Activated T-cell treated with anti-CD3 and anti-CD28 coated beads, Interleukin-2, amount 50 U/mL, for 24 hours (primary cell): Measurements from ENCODE around the gene B3GNT4.
"Not testable (repeated sequence)": the region's sequence is repeated elsewhere in the genome, so short reads cannot be mapped to it uniquely, and the experiment has no call there.

ENCODE experiments used
- DNase-seq: peaks from one replicate; pipeline ENCODE4 v3.0.0-alpha.2; 2020
- H3K27ac Mint-ChIP-seq: 2 replicates; pipeline ENCODE4 v1.8.0; 2020; ENCODE audit warnings: mild to moderate bottlenecking, mixed read lengths
- H3K27me3 Mint-ChIP-seq: 2 replicates; pipeline ENCODE4 v1.8.0; 2020; ENCODE audit warnings: mixed read lengths
- H3K36me3 Mint-ChIP-seq: 2 replicates; pipeline ENCODE4 v1.8.0; 2020; ENCODE audit warnings: low read depth, mixed read lengths
- H3K4me1 Mint-ChIP-seq: 2 replicates; pipeline ENCODE4 v1.8.0; 2020; ENCODE audit warnings: low read depth, mixed read lengths
- H3K4me3 Mint-ChIP-seq: 2 replicates; pipeline ENCODE4 v1.8.0; 2020; ENCODE audit warnings: mild to moderate bottlenecking, moderate library complexity, mixed read lengths
- H3K9me3 Mint-ChIP-seq: 2 replicates; pipeline ENCODE4 v1.8.0; 2020; ENCODE audit warnings: mixed read lengths

B3GNT4 gene

GRCh38 chr12:122199484-122200355 lies 3.8 kb upstream of the B3GNT4 start:
- H3K4me1 Mint-ChIP-seq: peaks cover 20% of the 10 kb centered on the region
- no peak overlapping the region for H3K27ac Mint-ChIP-seq
- H3K9me3 Mint-ChIP-seq: peaks cover 7% of the 10 kb centered on the region
- DNase-seq: no peak
- no peak overlapping the region for H3K4me3 Mint-ChIP-seq
- peaks cover 36% of the 10 kb centered on the region for H3K27me3 Mint-ChIP-seq
- no peaks in the 10 kb centered on the region for H3K36me3 Mint-ChIP-seq

DNA sequence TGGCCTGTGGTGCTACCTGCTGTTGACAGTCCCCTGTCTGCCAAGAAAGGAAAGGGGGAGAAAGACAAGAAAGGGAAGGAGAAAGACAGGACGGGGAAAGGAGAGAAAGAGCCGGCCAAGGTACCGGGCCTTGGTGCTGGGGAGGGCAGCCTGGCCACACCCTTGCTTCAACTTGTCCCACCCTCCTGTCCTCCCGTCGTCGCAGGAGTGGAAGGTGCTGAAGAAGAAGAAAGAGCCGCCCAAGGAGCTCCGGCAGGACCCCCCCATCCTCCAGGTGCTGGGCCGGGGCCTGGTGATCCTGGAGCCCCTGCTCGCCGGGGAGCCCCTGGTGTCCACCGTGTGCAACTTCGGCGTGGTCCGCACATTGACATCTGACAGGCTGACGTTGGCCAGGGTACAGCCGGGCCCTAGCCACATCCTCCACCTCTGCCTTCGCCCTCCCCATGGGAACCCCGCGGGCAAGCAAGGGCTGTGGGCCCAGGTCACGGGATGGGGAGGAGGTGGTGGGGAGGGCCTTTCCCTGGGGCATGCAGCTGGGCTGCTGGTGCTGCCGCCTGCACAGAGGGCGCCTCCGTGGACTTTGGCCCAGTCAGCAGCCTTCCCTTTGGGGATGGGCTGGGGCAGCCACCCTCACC lies 2.9 kb upstream of the B3GNT4 start:
- Mint-ChIP-seq H3K36me3 (no peaks in the 10 kb centered on the region), H3K9me3 (peaks cover 1% of the 10 kb centered on the region), H3K4me1 (peaks cover 23% of the 10 kb centered on the region), H3K4me3 (no peak overlapping the region), H3K27me3 (peaks cover 41% of the 10 kb centered on the region), H3K27ac (no peak overlapping the region)
- no peak for DNase-seq

DNA sequence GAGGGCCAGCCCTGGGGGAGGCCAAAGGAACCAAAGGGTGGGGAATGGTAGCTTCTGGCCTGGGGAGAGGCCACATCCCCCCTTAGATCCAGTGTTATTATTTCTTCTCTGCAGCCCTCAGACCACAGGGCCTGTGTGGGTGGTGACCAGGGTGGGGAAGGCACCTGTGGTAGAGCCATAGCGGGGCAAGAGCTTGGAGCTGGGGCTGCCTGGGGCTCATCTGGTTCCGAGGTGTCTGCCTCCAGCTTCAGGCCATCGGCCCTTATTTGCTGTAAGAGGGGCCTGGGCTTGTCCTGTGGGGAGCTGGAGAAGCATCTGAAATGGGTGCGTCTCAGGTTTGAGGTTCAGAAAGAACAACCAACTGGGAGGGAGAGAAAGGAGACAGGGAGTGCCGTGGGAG lies 2.1 kb upstream of the B3GNT4 start:
- no peak overlapping the region for H3K4me3 Mint-ChIP-seq
- peaks cover 23% of the 10 kb centered on the region for H3K4me1 Mint-ChIP-seq
- no peaks in the 10 kb centered on the region for H3K9me3 Mint-ChIP-seq
- no peak overlapping the region for H3K27ac Mint-ChIP-seq
- no peak for DNase-seq
- peaks cover under 1% of the 10 kb centered on the region for H3K36me3 Mint-ChIP-seq
- H3K27me3 Mint-ChIP-seq: peaks cover 41% of the 10 kb centered on the region

DNA sequence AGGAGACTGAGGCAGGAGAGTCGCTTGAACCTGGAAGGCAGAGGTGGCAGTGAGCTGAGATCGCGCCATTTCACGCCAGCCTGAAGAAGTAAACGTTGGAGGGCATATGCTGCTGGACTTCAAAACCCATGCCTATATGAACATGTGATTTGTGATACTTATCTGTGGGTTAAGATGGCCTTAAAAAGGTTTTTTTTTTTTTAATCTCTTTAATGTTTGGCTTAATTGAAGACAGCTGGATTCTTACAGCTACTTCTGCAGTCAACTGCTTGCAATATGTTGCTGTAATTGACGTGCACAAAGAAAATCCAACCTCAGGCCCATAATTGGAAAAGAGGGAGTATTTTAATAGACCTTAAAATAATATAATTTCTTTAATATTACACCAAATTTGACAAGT lies 1.5 kb upstream of the B3GNT4 start:
- peaks cover 41% of the 10 kb centered on the region for H3K27me3 Mint-ChIP-seq
- H3K9me3 Mint-ChIP-seq: no peaks in the 10 kb centered on the region
- H3K4me1 Mint-ChIP-seq: peaks cover 23% of the 10 kb centered on the region
- no peak for DNase-seq
- no peak overlapping the region for H3K4me3 Mint-ChIP-seq
- no peak overlapping the region for H3K27ac Mint-ChIP-seq
- peaks cover 7% of the 10 kb centered on the region for H3K36me3 Mint-ChIP-seq

- peak overlapping the region; percentile 77 for H3K4me3 Mint-ChIP-seq
- peaks cover 18% of the 10 kb centered on the region for H3K4me1 Mint-ChIP-seq
- H3K9me3 Mint-ChIP-seq, DNase-seq, H3K27ac Mint-ChIP-seq: not testable (repeated sequence)
- peaks cover 35% of the 10 kb centered on the region for H3K27me3 Mint-ChIP-seq
- H3K36me3 Mint-ChIP-seq: peaks cover 15% of the 10 kb centered on the region
These were observed 698 bp upstream of the B3GNT4 start for GRCh38 chr12:122202811-122203210.

DNA sequence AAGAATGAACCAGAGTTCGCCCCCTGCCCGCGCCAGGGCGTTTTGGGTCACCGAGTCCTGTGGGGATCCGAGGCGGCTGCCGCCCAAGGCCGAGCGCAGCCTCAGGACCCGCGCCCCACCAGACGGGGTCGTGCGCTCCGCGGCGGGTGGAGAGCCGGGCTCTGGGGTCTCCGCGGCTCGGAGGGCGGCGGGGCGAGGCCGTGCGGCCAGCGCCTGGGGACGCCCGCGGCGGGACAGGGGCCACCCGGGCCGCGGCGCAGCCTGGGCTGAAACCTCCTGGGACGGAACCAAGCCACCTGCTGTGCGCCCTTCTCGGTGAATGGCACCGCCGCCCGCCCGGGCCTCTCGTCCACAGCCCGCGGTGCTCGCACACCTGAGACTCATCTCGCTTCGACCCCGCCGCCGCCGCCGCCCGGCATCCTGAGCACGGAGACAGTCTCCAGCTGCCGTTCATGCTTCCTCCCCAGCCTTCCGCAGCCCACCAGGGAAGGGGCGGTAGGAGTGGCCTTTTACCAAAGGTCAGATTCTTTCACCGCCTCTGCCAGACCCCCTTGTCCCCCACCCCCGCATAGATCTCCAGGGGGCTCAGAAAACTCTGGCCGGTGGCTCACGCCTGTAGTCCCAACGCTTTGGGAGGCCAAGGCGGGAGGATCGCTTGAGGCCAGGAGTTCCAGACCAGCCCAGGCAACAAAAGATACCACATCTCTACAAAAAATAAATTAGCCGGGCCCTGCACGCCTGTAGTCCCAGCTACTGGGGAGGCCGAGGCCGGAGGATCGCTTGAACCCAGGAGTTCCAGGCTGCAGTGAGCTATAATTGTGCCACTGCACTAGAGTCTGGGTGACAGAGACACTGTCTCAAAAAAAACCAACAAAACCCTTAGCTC lies 901 bp downstream of the B3GNT4 start:
- no peak overlapping the region for H3K27ac Mint-ChIP-seq
- H3K36me3 Mint-ChIP-seq: peaks cover 28% of the 10 kb centered on the region
- peak; percentile 54 for DNase-seq
- peak overlapping the region; percentile 42 for H3K4me3 Mint-ChIP-seq
- no peaks in the 10 kb centered on the region for H3K9me3 Mint-ChIP-seq
- peaks cover 30% of the 10 kb centered on the region for H3K27me3 Mint-ChIP-seq
- peaks cover 14% of the 10 kb centered on the region for H3K4me1 Mint-ChIP-seq

- Mint-ChIP-seq H3K4me3 (peak overlapping the region; percentile 35), H3K27me3 (peaks cover 22% of the 10 kb centered on the region), H3K36me3 (peaks cover 37% of the 10 kb centered on the region), H3K27ac (no peak overlapping the region), H3K9me3 (no peaks in the 10 kb centered on the region), H3K4me1 (peaks cover 14% of the 10 kb centered on the region)
- no peak for DNase-seq
These were observed 1.8 kb downstream of the B3GNT4 start for GRCh38 chr12:122205053-122205925.

- Mint-ChIP-seq H3K4me1 (peaks cover 14% of the 10 kb centered on the region), H3K9me3 (no peaks in the 10 kb centered on the region), H3K36me3 (peaks cover 44% of the 10 kb centered on the region), H3K4me3 (no peak overlapping the region), H3K27me3 (peaks cover 21% of the 10 kb centered on the region), H3K27ac (no peak overlapping the region)
- DNase-seq: no peak
These were observed 2.8 kb downstream of the B3GNT4 start for GRCh38 chr12:122206111-122206881.

DNA sequence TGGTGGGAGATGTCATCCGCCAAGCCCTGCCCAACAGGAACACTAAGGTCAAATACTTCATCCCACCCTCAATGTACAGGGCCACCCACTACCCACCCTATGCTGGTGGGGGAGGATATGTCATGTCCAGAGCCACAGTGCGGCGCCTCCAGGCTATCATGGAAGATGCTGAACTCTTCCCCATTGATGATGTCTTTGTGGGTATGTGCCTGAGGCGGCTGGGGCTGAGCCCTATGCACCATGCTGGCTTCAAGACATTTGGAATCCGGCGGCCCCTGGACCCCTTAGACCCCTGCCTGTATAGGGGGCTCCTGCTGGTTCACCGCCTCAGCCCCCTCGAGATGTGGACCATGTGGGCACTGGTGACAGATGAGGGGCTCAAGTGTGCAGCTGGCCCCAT lies 3.5 kb downstream of the B3GNT4 start:
- Mint-ChIP-seq H3K36me3 (peaks cover 50% of the 10 kb centered on the region), H3K4me1 (peaks cover 14% of the 10 kb centered on the region), H3K27me3 (peaks cover 17% of the 10 kb centered on the region), H3K27ac (no peak overlapping the region), H3K4me3 (no peak overlapping the region), H3K9me3 (no peaks in the 10 kb centered on the region)
- no peak for DNase-seq

DNA sequence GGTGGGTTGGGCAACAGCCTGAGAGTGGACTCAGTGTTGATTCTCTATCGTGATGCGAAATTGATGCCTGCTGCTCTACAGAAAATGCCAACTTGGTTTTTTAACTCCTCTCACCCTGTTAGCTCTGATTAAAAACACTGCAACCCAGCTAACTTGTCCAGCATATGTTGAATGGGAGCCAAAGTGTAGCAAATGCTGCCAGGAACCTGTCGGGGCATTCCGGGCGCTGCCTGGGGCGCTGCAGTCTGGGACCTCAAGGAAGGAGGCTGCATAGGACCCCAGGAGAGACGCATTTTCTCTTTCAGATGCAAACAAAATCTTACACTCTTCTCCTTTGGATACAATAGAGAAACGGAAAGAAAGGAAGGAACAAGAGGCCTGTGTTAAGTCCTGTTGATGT lies 3.9 kb downstream of the B3GNT4 start:
- Mint-ChIP-seq H3K36me3 (peaks cover 54% of the 10 kb centered on the region), H3K4me3 (no peak overlapping the region), H3K9me3 (no peaks in the 10 kb centered on the region), H3K27me3 (peaks cover 17% of the 10 kb centered on the region), H3K4me1 (peaks cover 14% of the 10 kb centered on the region), H3K27ac (no peak overlapping the region)
- DNase-seq: no peak

GRCh38 chr12:122208073-122208820 lies 4.7 kb downstream of the B3GNT4 start:
- Mint-ChIP-seq H3K9me3 (no peaks in the 10 kb centered on the region), H3K36me3 (peaks cover 62% of the 10 kb centered on the region), H3K4me1 (peaks cover 7% of the 10 kb centered on the region), H3K27ac (peak overlapping the region; percentile 54), H3K4me3 (no peak overlapping the region), H3K27me3 (peaks cover 10% of the 10 kb centered on the region)
- no peak for DNase-seq

DNA sequence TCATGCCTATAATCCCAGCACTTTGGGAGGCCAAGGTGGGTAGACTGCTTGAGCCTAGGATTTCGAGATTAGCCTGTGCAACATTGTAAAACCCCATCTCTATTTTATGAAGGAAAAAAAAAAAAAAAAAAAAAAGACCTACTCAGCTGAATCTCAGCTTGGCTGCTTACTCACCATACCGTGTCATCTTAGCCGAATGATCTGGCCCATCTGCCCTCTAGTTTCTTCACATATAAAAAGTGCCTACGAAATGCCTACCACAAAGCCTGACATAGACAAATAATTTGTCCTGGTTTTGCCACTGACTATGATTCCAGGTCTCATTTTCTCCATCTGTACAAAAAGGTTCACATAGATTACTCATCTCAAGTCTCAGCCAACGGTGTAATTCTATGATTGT lies 12.3 kb downstream of the B3GNT4 start:
- H3K36me3 Mint-ChIP-seq: peaks cover 87% of the 10 kb centered on the region
- no peaks in the 10 kb centered on the region for H3K27me3 Mint-ChIP-seq
- H3K27ac Mint-ChIP-seq: no peak overlapping the region
- peaks cover 8% of the 10 kb centered on the region for H3K4me1 Mint-ChIP-seq
- no peaks in the 10 kb centered on the region for H3K9me3 Mint-ChIP-seq
- DNase-seq: no peak
- no peak overlapping the region for H3K4me3 Mint-ChIP-seq

- H3K4me1 Mint-ChIP-seq: peaks cover 13% of the 10 kb centered on the region
- DNase-seq: no peak
- H3K27ac Mint-ChIP-seq: peak overlapping the region; percentile 46
- H3K36me3 Mint-ChIP-seq: peaks cover 88% of the 10 kb centered on the region
- H3K9me3 Mint-ChIP-seq: no peaks in the 10 kb centered on the region
- H3K4me3 Mint-ChIP-seq: no peak overlapping the region
- H3K27me3 Mint-ChIP-seq: no peaks in the 10 kb centered on the region
These were observed 12.9 kb downstream of the B3GNT4 start for GRCh38 chr12:122216445-122216844.
